Caco-2 (cell line): ENCODE measurements around the gene WIF1. TPM values are rescaled to one million over a fixed set of nuclear protein-coding genes. Genes with fewer than 3 reads are reported as not detected.

ENCODE experiments used
- BruUV-seq: library from RNA; stranded (reverse); fragments of 400-500 nt; replicated peaks from 2 replicates; lab custom pipeline; 2021; lab: Mats Ljungman, UMichigan
- CTCF ChIA-PET: fragments of 300-600 bp; sonication (Branson Sonifier 250); formaldehyde crosslinking; loops from one replicate; lab custom pipeline; 2022; ENCODE audit warnings: antibody characterized with exemption; lab: Charles Lee
- POLR2A ChIA-PET: fragments of 300-600 bp; sonication (Branson Sonifier 250); formaldehyde crosslinking; loops from one replicate; lab custom pipeline; 2022; ENCODE audit warnings: antibody characterized with exemption; lab: Charles Lee
- DNase-seq, 2 experiments: peaks; one replicate each; pipeline versions ENCODE4 v3.0.0 to v3.0.0-alpha.2; 2020 to 2022
- H3K27me3 ChIP-seq: replicated peaks from 2 replicates; pipeline ENCODE4 v1.6.0; 2011; ENCODE audit warnings: low read length; ENCODE audit not compliant: control insufficient read depth, insufficient read depth
- H3K36me3 ChIP-seq: 2 replicates; pipeline ENCODE4 v1.5.1; 2011; ENCODE audit warnings: low read length; ENCODE audit not compliant: control insufficient read depth, insufficient read depth
- H3K4me1 ChIP-seq: fragments of 250-450 bp; sonication (Bioruptor Pico); 2 replicates; pipeline ENCODE4 v1.5.1; 2020; ENCODE audit warnings: mild to moderate bottlenecking
- H3K4me3 ChIP-seq: 2 replicates; pipeline ENCODE4 v1.5.1; 2011; ENCODE audit warnings: low read depth, mild to moderate bottlenecking, control low read depth, low read length
- H3K9me3 ChIP-seq: fragments of 250-450 bp; sonication (Bioruptor Pico); 2 replicates; pipeline ENCODE4 v1.5.1; 2020; ENCODE audit warnings: mild to moderate bottlenecking, moderate library complexity
- H3K27ac Mint-ChIP-seq: one replicate; pipeline ENCODE4 v1.8.0; 2022; ENCODE audit warnings: mixed read lengths; ENCODE audit not compliant: unreplicated experiment
- H3K27me3 Mint-ChIP-seq: one replicate; pipeline ENCODE4 v1.8.0; 2022; ENCODE audit warnings: mixed read lengths; ENCODE audit not compliant: insufficient read depth, unreplicated experiment
- H3K36me3 Mint-ChIP-seq: one replicate; pipeline ENCODE4 v1.8.0; 2022; ENCODE audit warnings: mild to moderate bottlenecking, mixed read lengths; ENCODE audit not compliant: insufficient read depth, unreplicated experiment
- H3K4me1 Mint-ChIP-seq: one replicate; pipeline ENCODE4 v1.8.0; 2022; ENCODE audit warnings: low read depth, mixed read lengths; ENCODE audit not compliant: unreplicated experiment
- H3K4me3 Mint-ChIP-seq: one replicate; pipeline ENCODE4 v1.8.0; 2022; ENCODE audit warnings: mild to moderate bottlenecking, moderate library complexity, mixed read lengths; ENCODE audit not compliant: unreplicated experiment
- H3K9me3 Mint-ChIP-seq: one replicate; pipeline ENCODE4 v1.8.0; 2022; ENCODE audit warnings: mixed read lengths; ENCODE audit not compliant: unreplicated experiment
- CTCF ChIP-seq, 2 experiments: fragments of 200-600 bp in 1 of 2; IDR thresholded peaks; 1 replicate in 1 of 2; 2 replicates in 1 of 2; pipeline versions ENCODE4 v1.5.1 to v1.8.0; 2011 to 2022; ENCODE audit warnings: antibody characterized with exemption in 1 of 2, control low read depth in 1 of 2, inconsistent platforms in 1 of 2, low read depth in 1 of 2, low read length in 1 of 2, mild to moderate bottlenecking in 1 of 2, moderate library complexity in 1 of 2; ENCODE audit not compliant: insufficient read depth in 1 of 2, severe bottlenecking in 1 of 2, unreplicated experiment in 1 of 2
- intact Hi-C: fragments of 100-400 bp; cut with micrococcal nuclease; formaldehyde crosslinking; loops from one replicate; pipeline ENCODE4 v1.10.0; 2022; ENCODE audit not compliant: unreplicated experiment
- total RNA-seq: library from RNA; stranded (reverse); gene quantifications from 2 replicates; pipeline ENCODE4 v1.2.3, GENCODE V29; 2022

The WIF1 gene
- total RNA-seq, 1 experiment from 2014 or later: not detected

DNA sequence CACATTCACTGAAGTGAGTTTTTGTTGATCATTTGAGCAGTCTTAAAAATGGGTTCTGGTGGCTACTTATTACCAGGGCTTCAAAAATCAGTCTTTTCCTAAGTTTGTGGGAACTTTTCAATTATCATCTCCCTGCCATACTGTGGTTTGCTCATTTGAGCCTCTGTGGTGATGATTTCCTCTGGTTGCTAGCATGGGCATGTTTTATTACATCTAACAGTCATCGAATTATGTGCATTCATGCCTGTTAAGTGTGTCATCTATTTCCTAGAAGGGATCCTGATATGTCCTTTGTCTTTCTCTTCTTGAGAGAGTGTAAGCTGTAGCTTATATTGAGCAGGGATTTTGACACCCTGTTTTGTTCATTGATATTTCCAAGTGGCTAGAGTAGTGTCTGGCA is 116.8 kb downstream of the WIF1 start:
- Histone ChIP-seq H3K36me3 (no peaks in the 10 kb centered on the region), H3K9me3 (no peaks in the 10 kb centered on the region), H3K27me3 (no peaks in the 10 kb centered on the region), H3K4me1 (peaks cover 27% of the 10 kb centered on the region), H3K4me3 (no peak overlapping the region)
- intact Hi-C loops: no loop called here
- Mint-ChIP-seq H3K27me3 (no peaks in the 10 kb centered on the region), H3K4me1 (peaks cover 14% of the 10 kb centered on the region), H3K27ac (no peak overlapping the region), H3K36me3 (no peaks in the 10 kb centered on the region), H3K9me3 (peaks cover 28% of the 10 kb centered on the region), H3K4me3 (no peak overlapping the region)
- ChIA-PET POLR2A (no interaction called here), CTCF (no interaction called here)
- DNase-seq: no peak
- no TSS peak for BruUV-seq
- TF ChIP-seq CTCF (IDR thresholded peaks at IDR 0.05; ENCODE audit: insufficient read depth in 1 of 2, low read depth in 1 of 2, low read length in 1 of 2, severe bottlenecking in 1 of 2, unreplicated experiment in 1 of 2): no peak

Other genes with a start within 250 kb of the WIF1 start
- gene LEMD3, start 48.3 kb upstream of the WIF1 start, total RNA-seq: 35.2 and 35.8 TPM in 2 replicates
- gene MSRB3, start 157.4 kb upstream of the WIF1 start, total RNA-seq: 7.4 and 7.7 TPM in 2 replicates